ENCODE measurements around the gene LRRC43. TPM values are rescaled to one million over a fixed set of nuclear protein-coding genes. Genes with fewer than 3 reads are reported as not detected.

LRRC43 gene
- total RNA-seq, 1 experiment from 2014 or later: 0.46 TPM

GRCh38 chr12:122185079-122185478, 2.2 kb downstream of the LRRC43 start:
- Mint-ChIP-seq H3K4me1 (peaks cover 3 to 8% of the 10 kb centered on the region in 2 experiments; a peak in 2 of 4 replicates), H3K9me3 (no peaks in the 10 kb centered on the region; a peak in 1 of 5 replicates), H3K4me3 (no peak overlapping the region; a peak in 1 of 5 replicates), H3K27ac (no peak overlapping the region), H3K36me3 (ENCODE audit: insufficient read depth in 1 of 3, low read depth in 3 of 3) (no peaks in the 10 kb centered on the region; a peak in 1 of 7 replicates), H3K27me3 (ENCODE audit: low read depth) (peaks cover 28% of the 10 kb centered on the region)
- Histone ChIP-seq H2BK20ac (ENCODE audit: low read depth, low read length, poor library complexity, severe bottlenecking) (no peak overlapping the region), H3K23me2 (ENCODE audit: insufficient read length, low read depth, low read length, poor library complexity, severe bottlenecking) (no peaks in the 10 kb centered on the region), H2AFZ (ENCODE audit: low read length) (no peak overlapping the region), H3K14ac (ENCODE audit: insufficient read depth, low read length) (no peak overlapping the region), H2AK5ac (ENCODE audit: insufficient read length, low read length) (no peak overlapping the region), H3K56ac (ENCODE audit: insufficient read length, low read depth, low read length) (no peak overlapping the region), H3K4me1 (ENCODE audit: insufficient read depth, low read length) (no peaks in the 10 kb centered on the region), H3K18ac (ENCODE audit: insufficient read length, low read depth, low read length) (no peak overlapping the region), H3K4me2 (ENCODE audit: insufficient read depth, insufficient read length, low read length) (no peak overlapping the region), H4K8ac (replicated peaks; ENCODE audit: insufficient read length, low read depth, low read length) (no peak overlapping the region), H3T11ph (ENCODE audit: low read length) (no peak overlapping the region), H2BK15ac (ENCODE audit: low read depth, low read length) (no peak overlapping the region), H4K5ac (ENCODE audit: insufficient read length, low read depth, low read length) (no peak overlapping the region), H3K79me2 (ENCODE audit: insufficient read depth, low read length) (no peaks in the 10 kb centered on the region), H3K9me3 (ENCODE audit: control insufficient read depth, low read depth, low read length) (no peaks in the 10 kb centered on the region), H3K79me1 (ENCODE audit: insufficient read depth, low read depth, low read length, poor library complexity, severe bottlenecking) (no peaks in the 10 kb centered on the region), H2BK120ac (ENCODE audit: low read depth, low read length, poor library complexity, severe bottlenecking) (no peak overlapping the region), H4K20me1 (ENCODE audit: control insufficient read depth, insufficient read depth, insufficient read length) (peaks cover 3% of the 10 kb centered on the region), H3K27me3 (ENCODE audit: insufficient read depth, low read length) (no peaks in the 10 kb centered on the region), H3K23ac (ENCODE audit: insufficient read length, low read depth, low read length) (no peak overlapping the region), H3K9ac (ENCODE audit: extremely low read depth, insufficient read length, low read length) (no peak overlapping the region), H3K4ac (ENCODE audit: low read depth, low read length) (no peak overlapping the region), H3K27ac (ENCODE audit: insufficient read length, low read depth, low read length) (no peak overlapping the region), H4K91ac (ENCODE audit: insufficient read length, low read depth, low read length) (no peak overlapping the region), H2BK5ac (ENCODE audit: insufficient read length, low read length) (no peak overlapping the region), H2BK12ac (ENCODE audit: insufficient read length, low read depth, low read length) (no peak overlapping the region)
- no peak for TF ChIP-seq CTCF (conservative IDR thresholded peaks at IDR 0.05)
- no peak for DNase-seq
- no CpG with 5 or more reads among the region's 7 CpGs for WGBS (ENCODE audit: extremely low coverage, insufficient read length, low lambda C conversion rate)
